HG02840 (cell line): ENCODE measurements around the gene FGD6.
A peak's percentile ranks its signal among the peaks of the same experiment; 100 is the strongest.
"Not testable (repeated sequence)": the region's sequence is repeated elsewhere in the genome, so short reads cannot be mapped to it uniquely, and the experiment has no call there.

Experiments used
- ATAC-seq: cut with Tn5 transposase; IDR thresholded peaks from one replicate; pipeline ENCODE4 v1.9.1; 2021; ENCODE audit warnings: mild to moderate bottlenecking, moderate library complexity, moderate number of reproducible peaks; ENCODE audit not compliant: unreplicated experiment, low FRiP score

FGD6 gene

GRCh38 chr12:95237315-95237714 is 20.0 kb upstream of the FGD6 start:
- no peak for ATAC-seq

- not testable (repeated sequence) for ATAC-seq
These were observed 18.4 kb upstream of the FGD6 start for GRCh38 chr12:95235621-95236020.

GRCh38 chr12:95234187-95234586 is 16.9 kb upstream of the FGD6 start:
- ATAC-seq, result not testable (repeated sequence)

GRCh38 chr12:95231190-95231589 is 13.9 kb upstream of the FGD6 start:
- no peak for ATAC-seq

GRCh38 chr12:95230313-95230712 is 13.0 kb upstream of the FGD6 start:
- ATAC-seq, result no peak

- ATAC-seq, result no peak
These were observed 12.4 kb upstream of the FGD6 start for GRCh38 chr12:95229636-95230035.

GRCh38 chr12:95228617-95229016 is 11.3 kb upstream of the FGD6 start:
- ATAC-seq, result no peak

GRCh38 chr12:95227818-95228356 is 10.6 kb upstream of the FGD6 start:
- no peak for ATAC-seq

- ATAC-seq, result no peak
These were observed 8.5 kb upstream of the FGD6 start for GRCh38 chr12:95225645-95226212.

- no peak for ATAC-seq
These were observed 7.2 kb upstream of the FGD6 start for GRCh38 chr12:95224202-95225170.

GRCh38 chr12:95220726-95221125 is 3.5 kb upstream of the FGD6 start:
- no peak for ATAC-seq

GRCh38 chr12:95220190-95220589 is 2.9 kb upstream of the FGD6 start:
- ATAC-seq, result no peak

- no peak for ATAC-seq
These were observed 1.2 kb upstream of the FGD6 start for GRCh38 chr12:95218150-95219133.

GRCh38 chr12:95216711-95217376 is 423 bp downstream of the FGD6 start:
- peak; percentile 31 for ATAC-seq

- ATAC-seq, result no peak
These were observed 1.3 kb downstream of the FGD6 start for GRCh38 chr12:95215949-95216348.

GRCh38 chr12:95214466-95214865 is 2.8 kb downstream of the FGD6 start:
- ATAC-seq, result no peak

- ATAC-seq, result no peak
These were observed 3.3 kb downstream of the FGD6 start for GRCh38 chr12:95213928-95214327.

GRCh38 chr12:95213119-95213518 is 4.1 kb downstream of the FGD6 start:
- no peak for ATAC-seq

GRCh38 chr12:95212586-95212985 is 4.7 kb downstream of the FGD6 start:
- ATAC-seq, result no peak

GRCh38 chr12:95208678-95209077 is 8.6 kb downstream of the FGD6 start:
- no peak for ATAC-seq
